ENCODE results near the gene FUOM.

GRCh38 chr10:133336118-133336576 lies 21.7 kb downstream of the FUOM start:
- TF ChIP-seq CTCF (IDR thresholded peaks at IDR 0.05; ENCODE audit: insufficient read depth, low read length) (no peak), POLR2AphosphoS5 (IDR thresholded peaks at IDR 0.05; ENCODE audit: low read depth) (no peak), GABPA (IDR thresholded peaks at IDR 0.05; ENCODE audit: low read depth) (no peak)
- TF ChIP-seq, protein P1, sequence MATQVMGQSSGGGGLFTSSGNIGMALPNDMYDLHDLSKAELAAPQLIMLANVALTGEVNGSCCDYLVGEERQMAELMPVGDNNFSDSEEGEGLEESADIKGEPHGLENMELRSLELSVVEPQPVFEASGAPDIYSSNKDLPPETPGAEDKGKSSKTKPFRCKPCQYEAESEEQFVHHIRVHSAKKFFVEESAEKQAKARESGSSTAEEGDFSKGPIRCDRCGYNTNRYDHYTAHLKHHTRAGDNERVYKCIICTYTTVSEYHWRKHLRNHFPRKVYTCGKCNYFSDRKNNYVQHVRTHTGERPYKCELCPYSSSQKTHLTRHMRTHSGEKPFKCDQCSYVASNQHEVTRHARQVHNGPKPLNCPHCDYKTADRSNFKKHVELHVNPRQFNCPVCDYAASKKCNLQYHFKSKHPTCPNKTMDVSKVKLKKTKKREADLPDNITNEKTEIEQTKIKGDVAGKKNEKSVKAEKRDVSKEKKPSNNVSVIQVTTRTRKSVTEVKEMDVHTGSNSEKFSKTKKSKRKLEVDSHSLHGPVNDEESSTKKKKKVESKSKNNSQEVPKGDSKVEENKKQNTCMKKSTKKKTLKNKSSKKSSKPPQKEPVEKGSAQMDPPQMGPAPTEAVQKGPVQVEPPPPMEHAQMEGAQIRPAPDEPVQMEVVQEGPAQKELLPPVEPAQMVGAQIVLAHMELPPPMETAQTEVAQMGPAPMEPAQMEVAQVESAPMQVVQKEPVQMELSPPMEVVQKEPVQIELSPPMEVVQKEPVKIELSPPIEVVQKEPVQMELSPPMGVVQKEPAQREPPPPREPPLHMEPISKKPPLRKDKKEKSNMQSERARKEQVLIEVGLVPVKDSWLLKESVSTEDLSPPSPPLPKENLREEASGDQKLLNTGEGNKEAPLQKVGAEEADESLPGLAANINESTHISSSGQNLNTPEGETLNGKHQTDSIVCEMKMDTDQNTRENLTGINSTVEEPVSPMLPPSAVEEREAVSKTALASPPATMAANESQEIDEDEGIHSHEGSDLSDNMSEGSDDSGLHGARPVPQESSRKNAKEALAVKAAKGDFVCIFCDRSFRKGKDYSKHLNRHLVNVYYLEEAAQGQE (IDR thresholded peaks at IDR 0.05; ENCODE audit: insufficient replicate concordance, low read depth): no peak
